Breast epithelium (tissue), 4 donors: ENCODE data around the gene RIMS1. TPM values are rescaled to one million over a fixed set of nuclear protein-coding genes. Genes with fewer than 3 reads are reported as not detected.
"Not testable (repeated sequence)": the region's sequence is repeated elsewhere in the genome, so short reads cannot be mapped to it uniquely, and the experiment has no call there.

Experiments
- DNase-seq, 2 donors: peaks; one replicate each; pipeline ENCODE4 v3.0.0-alpha.2; 2019; ENCODE audit warnings: low spot score in 2 of 2
- H3K27ac ChIP-seq, 2 donors: fragments of 200-600 bp; sonication (generic) in 1 of 2; one replicate each; pipeline ENCODE4 v1.5.1; 2016 to 2019; ENCODE audit warnings: mild to moderate bottlenecking in 1 of 2
- H3K27me3 ChIP-seq, 2 donors: fragments of 200-600 bp; sonication (generic) in 1 of 2; one replicate each; pipeline versions ENCODE4 v1.5.1 to v1.6.0; 2017 to 2019; ENCODE audit warnings: control low read depth in 1 of 2, mild to moderate bottlenecking in 1 of 2
- H3K36me3 ChIP-seq: fragments of 200-600 bp; one replicate; pipeline ENCODE4 v1.5.1; 2019
- H3K4me1 ChIP-seq, 2 donors: fragments of 200-600 bp; sonication (generic); one replicate each; pipeline ENCODE4 v1.5.1; 2016 to 2019; ENCODE audit warnings: control low read depth in 1 of 2
- H3K4me3 ChIP-seq, 3 donors: fragments of 200-600 bp; sonication (generic); 1 replicate in 2 of 3; 2 replicates in 1 of 3; pipeline ENCODE4 v1.5.1; 2016 to 2019; ENCODE audit warnings: mild to moderate bottlenecking in 3 of 3, moderate library complexity in 2 of 3
- H3K9me3 ChIP-seq, 2 donors: fragments of 200-600 bp; sonication (generic) in 1 of 2; one replicate each; pipeline ENCODE4 v1.5.1; 2016 to 2019; ENCODE audit warnings: control low read depth in 1 of 2
- CTCF ChIP-seq, 3 donors: fragments of 450-650 bp; IDR thresholded peaks; one replicate each; pipeline ENCODE4 v1.5.1; 2016 to 2017; ENCODE audit warnings: antibody characterized with exemption in 3 of 3, mild to moderate bottlenecking in 3 of 3, moderate library complexity in 3 of 3
- POLR2A ChIP-seq: fragments of 450-650 bp; IDR thresholded peaks from one replicate; pipeline ENCODE4 v1.6.1; 2016; ENCODE audit warnings: antibody characterized with exemption, mild to moderate bottlenecking, moderate library complexity
- POLR2AphosphoS5 ChIP-seq, 3 donors: sonication (generic); formaldehyde crosslinking; IDR thresholded peaks; one replicate each; pipeline ENCODE4 v1.6.1; 2017; ENCODE audit warnings: antibody characterized with exemption in 3 of 3
- intact Hi-C: fragments of 100-400 bp; cut with DNase I; formaldehyde crosslinking; loops from one replicate; pipeline ENCODE4 v1.15.1; 2023; ENCODE audit warnings: low total_unique reads
- total RNA-seq, 3 donors: library from RNA; depleted of rRNA; stranded (reverse); fragments of >200 nt; gene quantifications; one replicate each; pipeline ENCODE4 v1.1.0, GENCODE V29; 2016

Gene RIMS1
- total RNA-seq, 3 donors from 2014 or later: 1.3 to 4.0 (median 2.6) TPM

GRCh38 chr6:72322771-72323170 is 436.4 kb downstream of the RIMS1 start:
- TF ChIP-seq POLR2AphosphoS5 (IDR thresholded peaks at IDR 0.05) (no peak), CTCF (IDR thresholded peaks at IDR 0.05) (no peak), POLR2A (no peak)
- Histone ChIP-seq H3K27me3 (no peaks in the 10 kb centered on the region), H3K4me1 (no peaks in the 10 kb centered on the region), H3K4me3 (no peak overlapping the region), H3K36me3 (no peaks in the 10 kb centered on the region), H3K27ac (no peak overlapping the region), H3K9me3 (no peaks in the 10 kb centered on the region)
- intact Hi-C loops: no loop called here
- DNase-seq: no peak

GRCh38 chr6:72324591-72324990 is 438.2 kb downstream of the RIMS1 start:
- TF ChIP-seq CTCF (IDR thresholded peaks at IDR 0.05) (no peak), POLR2AphosphoS5 (IDR thresholded peaks at IDR 0.05) (no peak), POLR2A (no peak)
- no peaks in the 10 kb centered on the region for H3K9me3 ChIP-seq
- H3K27ac ChIP-seq: no peak overlapping the region
- H3K27me3 ChIP-seq: no peaks in the 10 kb centered on the region
- H3K4me1 ChIP-seq: no peaks in the 10 kb centered on the region
- intact Hi-C loops: no loop called here
- no peak overlapping the region for H3K4me3 ChIP-seq
- DNase-seq: no peak
- no peaks in the 10 kb centered on the region for H3K36me3 ChIP-seq

- intact Hi-C loops: no loop called here
- Histone ChIP-seq H3K9me3 (no peaks in the 10 kb centered on the region), H3K27me3 (no peaks in the 10 kb centered on the region), H3K36me3 (no peaks in the 10 kb centered on the region), H3K4me3 (no peak overlapping the region), H3K4me1 (no peaks in the 10 kb centered on the region), H3K27ac (no peak overlapping the region)
- no peak for TF ChIP-seq POLR2AphosphoS5 (IDR thresholded peaks at IDR 0.05)
- no peak for TF ChIP-seq POLR2A
- TF ChIP-seq CTCF (IDR thresholded peaks at IDR 0.05): no peak
- no peak for DNase-seq
Observed at GRCh38 chr6:72328775-72329174, 442.4 kb downstream of the RIMS1 start.

GRCh38 chr6:72335203-72335602 is 448.9 kb downstream of the RIMS1 start:
- H3K27ac ChIP-seq, H3K27me3 ChIP-seq, intact Hi-C loops, H3K4me3 ChIP-seq, DNase-seq, H3K9me3 ChIP-seq, H3K36me3 ChIP-seq, H3K4me1 ChIP-seq: not testable (repeated sequence)

GRCh38 chr6:72348926-72349325 is 462.6 kb downstream of the RIMS1 start:
- no peak for DNase-seq
- H3K36me3 ChIP-seq: no peaks in the 10 kb centered on the region
- no peaks in the 10 kb centered on the region for H3K9me3 ChIP-seq
- TF ChIP-seq POLR2AphosphoS5 (IDR thresholded peaks at IDR 0.05) (no peak), CTCF (IDR thresholded peaks at IDR 0.05) (no peak), POLR2A (no peak)
- intact Hi-C loops: no loop called here
- no peaks in the 10 kb centered on the region for H3K27me3 ChIP-seq
- H3K4me1 ChIP-seq: no peaks in the 10 kb centered on the region
- H3K27ac ChIP-seq: no peak overlapping the region
- no peak overlapping the region for H3K4me3 ChIP-seq

GRCh38 chr6:72350296-72350881 is 464.0 kb downstream of the RIMS1 start:
- no peak overlapping the region for H3K27ac ChIP-seq
- intact Hi-C loops: no loop called here
- TF ChIP-seq POLR2AphosphoS5 (IDR thresholded peaks at IDR 0.05) (no peak), CTCF (IDR thresholded peaks at IDR 0.05) (no peak), POLR2A (no peak)
- H3K27me3 ChIP-seq: no peaks in the 10 kb centered on the region
- H3K4me1 ChIP-seq: no peaks in the 10 kb centered on the region
- H3K4me3 ChIP-seq: no peak overlapping the region
- no peaks in the 10 kb centered on the region for H3K36me3 ChIP-seq
- DNase-seq: no peak
- no peaks in the 10 kb centered on the region for H3K9me3 ChIP-seq
